Neuronal stem cell (in vitro differentiated cells): ENCODE data around the gene CFAP43.
"Not testable (repeated sequence)": the region's sequence is repeated elsewhere in the genome, so short reads cannot be mapped to it uniquely, and the experiment has no call there.

ENCODE experiments used
- DNase-seq: peaks from one replicate; pipeline ENCODE4 v3.0.0-alpha.2; 2013; ENCODE audit warnings: low spot score
- H2AFZ ChIP-seq: one replicate; pipeline ENCODE4 v1.6.1; 2013; ENCODE audit warnings: mild to moderate bottlenecking, low read length, inconsistent platforms
- H2AK5ac ChIP-seq: 2 replicates; pipeline ENCODE4 v1.6.1; 2013; ENCODE audit warnings: low read depth, mild to moderate bottlenecking, inconsistent platforms, low read length, moderate library complexity, mixed read lengths
- H2BK120ac ChIP-seq: 2 replicates; pipeline ENCODE4 v1.6.1; 2013; ENCODE audit warnings: low read depth, mild to moderate bottlenecking, inconsistent platforms, low read length, moderate library complexity, mixed read lengths
- H2BK12ac ChIP-seq: one replicate; pipeline ENCODE4 v1.6.1; 2013; ENCODE audit warnings: low read length, inconsistent platforms
- H2BK15ac ChIP-seq: 2 replicates; pipeline ENCODE4 v1.6.1; 2013; ENCODE audit warnings: mild to moderate bottlenecking, low read length, inconsistent platforms, mixed read lengths
- H2BK5ac ChIP-seq: one replicate; pipeline ENCODE4 v1.6.1; 2013; ENCODE audit warnings: inconsistent platforms, mild to moderate bottlenecking, low read length, moderate library complexity
- H3K14ac ChIP-seq: one replicate; pipeline ENCODE4 v1.6.1; 2013; ENCODE audit warnings: low read length, inconsistent platforms
- H3K18ac ChIP-seq: 2 replicates; pipeline ENCODE4 v1.6.1; 2013; ENCODE audit warnings: low read length, inconsistent platforms
- H3K23ac ChIP-seq: 2 replicates; pipeline ENCODE4 v1.6.1; 2013; ENCODE audit warnings: low read depth, mild to moderate bottlenecking, mixed read lengths, low read length, inconsistent platforms; ENCODE audit not compliant: poor library complexity
- H3K27ac ChIP-seq: replicated peaks from 3 replicates; pipeline ENCODE4 v1.5.1; 2013; ENCODE audit warnings: low read length, inconsistent platforms
- H3K27me3 ChIP-seq, 3 experiments: 2 replicates each; pipeline ENCODE4 v1.6.1; 2013; ENCODE audit warnings: low read length in 3 of 3, mild to moderate bottlenecking in 2 of 3, inconsistent platforms in 1 of 3, low read depth in 1 of 3, mixed read lengths in 1 of 3, moderate library complexity in 1 of 3; ENCODE audit not compliant: control insufficient read depth in 3 of 3, insufficient read depth in 3 of 3
- H3K36me3 ChIP-seq, 2 donors: replicated peaks in 1 of 2; 2 replicates each; pipeline ENCODE4 v1.6.1; 2013; ENCODE audit warnings: low read length in 2 of 2; ENCODE audit not compliant: control insufficient read depth in 2 of 2, insufficient read depth in 2 of 2
- H3K4ac ChIP-seq: 2 replicates; pipeline ENCODE4 v1.6.1; 2013; ENCODE audit warnings: inconsistent platforms, mild to moderate bottlenecking, low read length, moderate library complexity
- H3K4me1 ChIP-seq, 2 donors: 1 replicate in 1 of 2; 2 replicates in 1 of 2; pipeline ENCODE4 v1.6.1; 2013; ENCODE audit warnings: low read length in 2 of 2, low read depth in 1 of 2; ENCODE audit not compliant: control insufficient read depth in 2 of 2, insufficient read depth in 1 of 2
- H3K4me2 ChIP-seq: one replicate; pipeline ENCODE4 v1.6.1; 2013; ENCODE audit warnings: mild to moderate bottlenecking, low read length, inconsistent platforms; ENCODE audit not compliant: insufficient read depth, poor library complexity, severe bottlenecking
- H3K4me3 ChIP-seq, 2 donors: 2 replicates each; pipeline ENCODE4 v1.5.1; 2013; ENCODE audit warnings: low read length in 2 of 2, mild to moderate bottlenecking in 2 of 2, inconsistent platforms in 1 of 2, moderate library complexity in 1 of 2
- H3K79me1 ChIP-seq: one replicate; pipeline ENCODE4 v1.6.1; 2013; ENCODE audit warnings: low read depth, mild to moderate bottlenecking, inconsistent platforms, low read length, moderate library complexity
- H3K9ac ChIP-seq: one replicate; pipeline ENCODE4 v1.6.1; 2013; ENCODE audit warnings: mild to moderate bottlenecking, low read depth, low read length, inconsistent platforms; ENCODE audit not compliant: poor library complexity
- H3K9me3 ChIP-seq, 2 donors: replicated peaks in 1 of 2; 2 replicates each; pipeline versions ENCODE3 to v1.6.1; 2013; ENCODE audit warnings: low read length in 2 of 2, mild to moderate bottlenecking in 2 of 2, inconsistent platforms in 1 of 2, low read depth in 1 of 2, mixed read lengths in 1 of 2, moderate library complexity in 1 of 2; ENCODE audit not compliant: control insufficient read depth in 2 of 2, insufficient read depth in 1 of 2
- H4K8ac ChIP-seq: one replicate; pipeline ENCODE4 v1.6.1; 2013; ENCODE audit warnings: low read depth, mild to moderate bottlenecking, inconsistent platforms, low read length, moderate library complexity
- H4K91ac ChIP-seq: one replicate; pipeline ENCODE4 v1.6.1; 2013; ENCODE audit warnings: low read length, low read depth, mild to moderate bottlenecking, inconsistent platforms; ENCODE audit not compliant: poor library complexity
- WGBS, 2 donors: extraction: QIAGEN DNeasy Blood & Tissue Kit; methylation state at CpG; one replicate each; pipeline ENCODE4 v1.1.7; 2013; ENCODE audit warnings: missing lambda C conversion rate in 2 of 2, mixed read lengths in 1 of 2; ENCODE audit not compliant: insufficient read length in 2 of 2, insufficient replicate concordance in 1 of 2; ENCODE audit errors: extremely low coverage in 2 of 2; 5-methylcytosine and 5-hydroxymethylcytosine counted together

CFAP43 gene

DNA sequence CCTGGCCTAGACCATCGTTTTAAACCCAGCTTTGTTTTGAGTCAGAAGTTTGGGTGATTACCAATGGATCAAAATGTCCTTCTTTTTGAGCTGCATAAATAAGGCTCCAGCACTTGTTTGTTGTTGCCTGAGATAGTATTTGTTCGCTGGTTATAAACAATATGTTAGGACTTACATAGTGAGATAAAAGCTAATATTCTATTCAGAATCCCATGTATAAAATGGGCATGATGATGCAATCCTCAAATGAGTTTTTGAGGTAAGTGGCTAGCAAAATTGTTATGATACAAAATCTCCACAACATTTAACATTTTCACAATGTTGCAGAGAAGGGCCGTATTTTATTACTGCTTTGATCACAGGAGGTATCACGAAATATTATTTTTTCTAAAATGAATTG is 48.5 kb downstream of the CFAP43 start:
- H2BK5ac ChIP-seq, result no peak overlapping the region
- H3K4me2 ChIP-seq, result no peak overlapping the region
- DNase-seq, result no peak
- H3K27ac ChIP-seq, result no peak overlapping the region
- H3K4ac ChIP-seq, result no peak overlapping the region
- H3K9me3 ChIP-seq, result no peaks in the 10 kb centered on the region
- H3K79me1 ChIP-seq, result no peaks in the 10 kb centered on the region
- H4K91ac ChIP-seq, result no peak overlapping the region
- peaks cover 0 to 12% (median 0%) of the 10 kb centered on the region in 3 experiments for H3K27me3 ChIP-seq
- no peak overlapping the region for H2BK15ac ChIP-seq
- H2AFZ ChIP-seq, result no peak overlapping the region
- no peak overlapping the region for H2BK120ac ChIP-seq
- H3K36me3 ChIP-seq, result no peaks in the 10 kb centered on the region
- H3K4me3 ChIP-seq, result no peak overlapping the region
- H3K14ac ChIP-seq, result no peak overlapping the region
- H3K9ac ChIP-seq, result no peak overlapping the region
- H2AK5ac ChIP-seq, result no peak overlapping the region
- no peak overlapping the region for H3K23ac ChIP-seq
- peaks cover 0 to 1% of the 10 kb centered on the region in 2 donors for H3K4me1 ChIP-seq
- no peak overlapping the region for H4K8ac ChIP-seq
- no peak overlapping the region for H2BK12ac ChIP-seq
- H3K18ac ChIP-seq, result no peak overlapping the region
- no CpG with 5 or more reads among the region's 4 CpGs for WGBS, 2 donors

DNA sequence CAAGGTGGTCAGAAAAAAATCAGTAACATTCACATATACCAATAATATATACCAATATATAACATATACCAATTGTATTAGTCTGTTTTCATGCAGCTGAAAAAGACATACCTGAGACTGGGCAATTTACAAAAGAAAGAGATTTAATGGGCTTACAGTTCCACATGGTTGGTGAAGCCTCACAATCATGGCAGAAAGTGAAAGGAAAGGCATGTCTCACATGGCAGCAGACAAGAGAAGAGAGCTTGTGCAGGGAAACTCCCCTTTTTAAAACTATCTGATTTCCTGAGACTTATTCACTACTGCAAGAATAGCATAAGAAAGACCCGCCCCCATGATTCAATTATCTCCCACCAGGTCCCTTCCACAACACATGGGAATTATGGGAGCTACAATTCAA is 58.0 kb downstream of the CFAP43 start:
- H2BK5ac ChIP-seq, H3K23ac ChIP-seq, H4K8ac ChIP-seq, H2AFZ ChIP-seq, H3K4ac ChIP-seq, H3K4me3 ChIP-seq, H3K4me2 ChIP-seq, H2AK5ac ChIP-seq, H2BK15ac ChIP-seq, H3K18ac ChIP-seq, DNase-seq, H3K79me1 ChIP-seq, H4K91ac ChIP-seq, H3K14ac ChIP-seq, H3K36me3 ChIP-seq, H3K9me3 ChIP-seq, H3K27ac ChIP-seq, H3K9ac ChIP-seq, H3K4me1 ChIP-seq, H2BK12ac ChIP-seq, H2BK120ac ChIP-seq: not testable (repeated sequence)
- WGBS, 2 donors, result no CpG with 5 or more reads among the region's 1 CpG
- H3K27me3 ChIP-seq, result peaks cover 0 to 11% (median 0%) of the 10 kb centered on the region in 3 experiments

DNA sequence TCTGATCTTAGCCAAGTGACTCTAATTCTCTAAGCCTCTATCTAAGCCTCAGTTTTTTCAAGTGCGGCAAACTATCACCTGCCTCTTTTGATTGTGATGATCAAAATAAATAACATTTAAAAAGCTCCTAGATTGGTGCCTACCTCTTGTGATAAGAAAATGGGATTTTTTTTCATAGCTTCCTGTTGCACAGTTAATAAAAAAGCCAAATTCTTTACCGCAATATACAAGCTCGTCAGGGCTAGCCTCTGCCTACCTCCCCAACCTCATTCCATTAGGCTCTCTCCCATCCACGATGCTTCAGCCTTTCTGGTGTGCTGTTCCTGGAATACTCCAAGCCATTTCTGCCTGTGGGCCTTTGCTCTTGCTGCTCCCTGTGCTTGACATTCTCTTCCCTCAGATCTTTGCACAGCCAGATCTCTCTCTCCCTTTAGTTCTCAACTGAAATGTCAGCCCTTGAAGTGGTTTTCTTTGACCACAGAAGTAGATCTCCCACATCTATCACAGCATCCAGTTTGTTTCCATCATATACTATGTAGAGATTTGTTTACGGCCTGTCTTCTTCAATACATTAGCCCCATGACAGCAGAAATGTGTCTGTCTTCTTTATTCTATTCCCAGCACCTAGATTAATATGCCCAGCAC is 61.4 kb downstream of the CFAP43 start:
- peaks cover 0 to 13% (median 0%) of the 10 kb centered on the region in 3 experiments for H3K27me3 ChIP-seq
- H3K14ac ChIP-seq, result no peak overlapping the region
- H3K4ac ChIP-seq, result no peak overlapping the region
- H3K4me3 ChIP-seq, result no peak overlapping the region
- peaks cover 3% of the 10 kb centered on the region in 2 donors for H3K9me3 ChIP-seq
- no peak overlapping the region for H2BK12ac ChIP-seq
- H2BK15ac ChIP-seq, result no peak overlapping the region
- H3K4me1 ChIP-seq, result no peaks in the 10 kb centered on the region
- no peak overlapping the region for H3K4me2 ChIP-seq
- no peak overlapping the region for H4K8ac ChIP-seq
- H3K27ac ChIP-seq, result no peak overlapping the region
- no peak overlapping the region for H2AK5ac ChIP-seq
- H2BK120ac ChIP-seq, result no peak overlapping the region
- no peak overlapping the region for H4K91ac ChIP-seq
- H3K79me1 ChIP-seq, result no peaks in the 10 kb centered on the region
- H2AFZ ChIP-seq, result no peak overlapping the region
- no peak for DNase-seq
- H3K18ac ChIP-seq, result no peak overlapping the region
- H3K9ac ChIP-seq, result no peak overlapping the region
- no CpG with 5 or more reads among the region's 5 CpGs for WGBS, 2 donors
- no peaks in the 10 kb centered on the region for H3K36me3 ChIP-seq
- no peak overlapping the region for H2BK5ac ChIP-seq
- H3K23ac ChIP-seq, result no peak overlapping the region

DNA sequence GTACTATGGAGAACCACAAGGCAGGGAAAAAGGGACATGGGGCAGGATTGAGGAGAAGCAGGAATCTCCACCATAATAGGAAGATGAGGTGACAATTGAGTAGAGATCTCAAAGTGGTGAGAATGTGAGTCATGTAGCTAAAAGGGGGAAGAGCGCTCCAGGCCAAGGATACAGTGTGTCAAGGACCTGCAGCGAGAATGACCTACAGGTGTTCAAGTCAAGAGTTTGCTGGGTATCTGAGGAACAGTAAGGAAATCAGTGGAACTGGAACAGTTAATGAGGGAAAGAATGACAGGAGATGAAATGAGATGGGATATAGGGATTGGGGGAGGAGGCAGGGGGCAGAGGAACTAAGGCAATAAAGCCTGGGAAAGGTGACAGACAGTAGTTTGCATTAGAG is 76.6 kb downstream of the CFAP43 start:
- Histone ChIP-seq H3K4me3 (no peak overlapping the region), H4K8ac (no peak overlapping the region), H3K9me3 (peaks cover 2 to 3% of the 10 kb centered on the region in 2 donors)

More for the DNA sequence above, 76.6 kb downstream of the CFAP43 start:
- H2BK12ac ChIP-seq, result no peak overlapping the region
- no peak overlapping the region for H3K23ac ChIP-seq
- H3K27ac ChIP-seq, result no peak overlapping the region
- WGBS, 2 donors, result no CpG with 5 or more reads among the region's 2 CpGs
- H2BK120ac ChIP-seq, result no peak overlapping the region
- H2BK5ac ChIP-seq, result no peak overlapping the region
- no peak overlapping the region for H3K18ac ChIP-seq
- H3K4ac ChIP-seq, result no peak overlapping the region
- H3K14ac ChIP-seq, result no peak overlapping the region
- no peak overlapping the region for H4K91ac ChIP-seq
- H2BK15ac ChIP-seq, result no peak overlapping the region
- no peaks in the 10 kb centered on the region for H3K79me1 ChIP-seq
- H3K4me2 ChIP-seq, result no peak overlapping the region
- no peaks in the 10 kb centered on the region for H3K36me3 ChIP-seq
- no peak overlapping the region for H2AFZ ChIP-seq
- H3K9ac ChIP-seq, result no peak overlapping the region
- no peaks in the 10 kb centered on the region for H3K4me1 ChIP-seq
- H3K27me3 ChIP-seq, result peaks cover 0 to 41% (median 0%) of the 10 kb centered on the region in 3 experiments
- no peak for DNase-seq
- H2AK5ac ChIP-seq, result no peak overlapping the region
